Activated T-helper 1 cell treated with Interleukin-2 at 50 U/mL for 16 hours (primary cell): Measurements from ENCODE around the gene SYCE3.
"Not testable (repeated sequence)": the region's sequence is repeated elsewhere in the genome, so short reads cannot be mapped to it uniquely, and the experiment has no call there.

Experiments
- DNase-seq: peaks from one replicate; pipeline ENCODE4 v3.0.0-alpha.2; 2020; ENCODE audit warnings: low read depth

SYCE3 gene

DNA sequence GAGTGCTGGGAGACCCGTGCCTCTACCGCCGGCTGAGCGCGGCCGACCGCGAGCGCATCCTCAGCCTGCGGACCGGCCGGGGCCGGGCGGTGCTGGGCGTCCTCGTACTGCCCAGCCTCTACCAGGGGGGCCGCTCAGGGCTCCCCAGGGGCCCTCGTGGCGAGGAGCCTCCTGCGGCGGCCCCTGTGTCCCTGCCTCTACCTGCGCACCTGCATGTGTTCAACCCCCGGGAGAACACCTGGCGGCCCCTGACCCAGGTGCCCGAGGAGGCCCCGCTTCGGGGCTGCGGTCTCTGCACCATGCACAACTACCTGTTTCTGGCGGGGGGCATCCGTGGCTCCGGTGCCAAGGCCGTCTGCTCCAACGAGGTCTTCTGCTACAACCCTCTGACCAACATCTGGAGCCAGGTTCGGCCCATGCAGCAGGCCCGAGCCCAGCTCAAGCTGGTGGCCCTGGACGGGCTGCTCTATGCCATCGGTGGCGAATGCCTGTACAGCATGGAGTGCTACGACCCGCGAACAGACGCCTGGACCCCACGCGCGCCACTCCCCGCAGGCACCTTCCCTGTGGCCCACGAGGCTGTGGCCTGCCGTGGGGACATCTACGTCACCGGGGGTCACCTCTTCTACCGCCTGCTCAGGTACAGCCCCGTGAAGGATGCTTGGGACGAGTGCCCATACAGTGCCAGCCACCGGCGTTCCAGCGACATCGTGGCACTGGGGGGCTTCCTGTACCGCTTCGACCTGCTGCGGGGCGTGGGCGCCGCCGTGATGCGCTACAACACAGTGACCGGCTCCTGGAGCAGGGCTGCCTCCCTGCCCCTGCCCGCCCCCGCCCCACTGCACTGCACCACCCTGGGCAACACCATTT is 13.6 kb downstream of the SYCE3 start:
- no peak for DNase-seq

DNA sequence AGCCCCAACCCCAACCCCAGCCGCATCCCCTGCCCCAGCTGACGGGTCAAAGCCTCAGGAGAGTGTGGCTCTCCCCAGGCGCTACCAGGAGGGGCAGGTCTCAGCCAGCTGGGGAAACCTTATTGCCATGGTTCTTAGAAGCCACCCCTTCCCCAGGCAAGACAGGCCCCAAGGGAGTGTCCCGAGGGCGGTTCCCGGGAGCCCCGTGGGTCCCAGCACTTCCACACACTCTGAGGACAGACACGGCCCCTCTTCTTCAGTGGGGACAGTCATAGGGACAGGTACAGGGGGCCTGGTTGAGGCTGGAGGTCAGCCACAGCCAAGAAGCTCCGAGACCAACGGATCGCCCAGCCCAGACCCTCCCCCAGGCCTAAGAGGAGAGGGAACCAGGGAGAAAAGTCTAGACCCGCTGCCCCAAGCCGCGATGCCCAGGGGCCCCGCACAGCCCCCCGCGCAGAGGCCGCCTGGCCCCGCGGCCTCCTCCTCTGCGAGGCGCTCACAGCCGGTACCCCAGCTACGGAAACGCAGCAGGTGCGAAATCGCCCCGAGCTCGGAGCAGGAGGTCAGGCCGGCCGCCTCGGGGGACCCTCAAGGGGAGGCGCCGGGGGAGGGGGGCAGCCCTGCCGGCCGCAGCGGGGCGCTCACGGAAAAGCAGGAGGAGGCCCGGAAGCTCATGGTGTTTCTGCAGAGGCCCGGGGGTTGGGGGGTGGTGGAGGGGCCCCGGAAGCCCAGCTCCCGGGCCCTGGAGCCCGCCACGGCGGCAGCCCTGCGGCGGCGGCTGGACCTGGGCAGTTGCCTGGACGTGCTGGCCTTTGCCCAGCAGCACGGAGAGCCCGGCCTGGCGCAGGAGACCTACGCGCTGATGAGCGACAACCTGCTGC is 14.4 kb downstream of the SYCE3 start:
- DNase-seq, result peak; percentile 57

DNA sequence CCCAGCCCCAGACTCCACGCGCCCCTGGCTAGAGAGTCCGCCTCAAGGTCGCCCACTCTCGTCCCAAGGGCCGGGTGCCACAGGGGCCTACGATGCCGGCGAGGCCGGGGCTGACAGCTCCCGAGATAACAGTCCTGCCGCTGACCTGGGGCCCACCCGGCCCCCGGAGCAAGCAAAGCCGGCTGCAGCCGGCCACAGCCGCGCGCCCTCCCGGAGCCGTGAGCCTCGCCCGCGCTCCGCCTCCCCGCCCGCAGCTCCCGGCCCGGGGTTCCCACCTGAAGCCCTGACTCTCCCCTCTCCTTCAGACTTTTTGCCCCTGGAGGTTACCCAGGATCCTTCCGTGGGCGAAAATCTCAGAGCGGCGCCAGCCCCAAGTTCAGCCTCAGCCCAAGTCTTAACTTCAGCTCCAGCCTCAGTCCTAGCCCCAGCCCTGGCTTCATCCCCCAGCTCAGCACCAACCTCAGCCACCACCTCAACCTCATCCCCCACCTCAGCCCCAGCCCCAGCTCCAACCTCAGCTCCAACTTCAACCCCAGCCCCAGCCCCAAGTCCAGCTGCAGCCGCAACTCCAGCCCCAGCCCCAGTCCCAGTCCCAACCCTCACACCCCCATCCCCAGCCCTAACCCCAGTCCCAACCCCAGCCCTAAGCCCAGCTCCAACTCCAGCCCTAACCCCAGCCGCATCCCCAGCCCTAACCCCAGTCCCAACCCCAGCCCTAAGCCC is 15.3 kb downstream of the SYCE3 start:
- DNase-seq, result no peak

DNA sequence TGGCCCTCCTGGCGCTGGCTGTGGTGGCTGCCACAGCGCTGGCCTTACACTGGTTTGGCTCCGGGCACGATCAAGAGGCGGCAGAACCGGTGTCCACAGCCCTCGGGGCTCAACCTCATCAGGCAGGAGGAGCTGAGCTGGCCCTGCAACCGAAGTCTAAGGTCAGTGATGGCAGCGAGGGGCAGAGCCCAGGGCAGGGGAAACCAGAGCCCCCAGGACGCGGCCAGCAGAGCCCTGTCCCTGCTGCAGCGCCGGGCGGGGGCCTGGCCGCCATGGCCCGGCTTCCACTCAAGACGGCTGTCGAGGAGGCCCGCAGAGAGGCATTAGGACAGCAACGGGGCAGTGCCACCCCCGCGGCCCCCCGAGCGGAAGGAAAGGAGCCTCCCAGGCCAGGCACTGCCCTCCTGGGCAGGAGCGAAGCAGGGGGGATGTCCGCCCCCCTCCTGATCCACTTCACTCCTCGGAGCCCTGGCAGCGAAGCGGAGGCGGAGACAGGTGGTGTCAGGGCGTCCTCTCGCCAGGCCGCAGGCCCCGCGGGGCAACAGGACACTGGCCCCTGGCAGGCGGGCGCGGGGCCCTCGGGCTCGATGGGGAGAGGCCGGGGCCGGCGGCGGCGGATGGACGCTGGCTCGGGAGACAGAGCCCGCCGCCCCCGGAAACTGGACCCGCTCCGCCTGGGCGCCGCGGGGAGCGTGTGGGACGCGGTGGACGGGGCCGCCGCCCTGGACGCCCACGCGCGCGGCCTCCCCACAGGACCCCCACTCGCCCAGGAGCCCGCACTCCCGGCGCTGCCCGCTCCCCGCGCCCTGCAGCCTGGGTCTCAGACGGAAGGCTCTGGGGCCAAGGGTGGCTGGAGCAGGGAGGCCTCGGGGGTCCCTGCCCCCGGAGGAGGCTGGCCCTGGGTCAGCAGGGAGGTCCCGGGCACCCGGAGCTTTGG is 16.1 kb downstream of the SYCE3 start:
- no peak for DNase-seq

DNA sequence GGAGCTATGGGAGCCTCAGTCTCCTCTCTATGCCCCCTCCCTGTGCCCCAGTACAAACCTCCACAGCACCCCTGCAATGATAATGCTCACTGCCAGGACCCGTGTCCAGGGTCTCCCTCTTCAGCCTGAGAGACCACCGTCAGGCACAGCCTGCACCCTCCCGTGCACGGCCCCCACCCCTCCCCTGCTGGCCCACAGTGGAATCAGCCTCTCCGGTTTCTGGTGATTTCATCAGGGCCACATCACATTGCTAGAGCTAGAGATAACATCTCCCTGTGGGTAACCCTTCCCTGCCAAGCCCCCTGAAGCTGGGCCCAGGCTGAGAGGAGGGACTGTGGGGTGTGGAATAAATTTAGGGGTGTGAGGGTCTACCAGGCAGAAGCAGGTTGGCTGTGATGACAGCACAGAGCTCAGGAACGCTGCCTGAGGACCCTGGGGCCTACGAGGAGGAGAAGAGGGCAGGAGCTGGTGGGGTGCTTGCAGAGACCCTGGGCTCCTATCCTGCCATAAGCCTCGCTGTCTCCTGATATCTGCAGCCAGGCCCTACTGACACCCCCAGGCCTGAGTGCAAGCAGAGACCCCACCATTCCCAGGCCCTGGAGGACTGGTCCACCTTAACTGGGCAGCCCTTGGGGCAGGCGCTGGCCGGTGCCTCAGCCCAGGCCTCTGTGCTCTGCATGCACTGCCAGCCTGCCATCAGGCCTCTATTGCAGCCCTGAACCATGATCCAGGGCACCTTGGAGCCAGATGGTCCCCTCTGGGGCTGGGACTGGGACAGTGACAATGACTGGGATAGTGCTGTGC is 17.0 kb downstream of the SYCE3 start, which contains the start of gene KLHDC7B:
Gene KLHDC7B (plus strand): TSS at position 378 of the 804 bp plus-strand sequence. CDS start 345 bp downstream, at position 723.
- no peak for DNase-seq

DNA sequence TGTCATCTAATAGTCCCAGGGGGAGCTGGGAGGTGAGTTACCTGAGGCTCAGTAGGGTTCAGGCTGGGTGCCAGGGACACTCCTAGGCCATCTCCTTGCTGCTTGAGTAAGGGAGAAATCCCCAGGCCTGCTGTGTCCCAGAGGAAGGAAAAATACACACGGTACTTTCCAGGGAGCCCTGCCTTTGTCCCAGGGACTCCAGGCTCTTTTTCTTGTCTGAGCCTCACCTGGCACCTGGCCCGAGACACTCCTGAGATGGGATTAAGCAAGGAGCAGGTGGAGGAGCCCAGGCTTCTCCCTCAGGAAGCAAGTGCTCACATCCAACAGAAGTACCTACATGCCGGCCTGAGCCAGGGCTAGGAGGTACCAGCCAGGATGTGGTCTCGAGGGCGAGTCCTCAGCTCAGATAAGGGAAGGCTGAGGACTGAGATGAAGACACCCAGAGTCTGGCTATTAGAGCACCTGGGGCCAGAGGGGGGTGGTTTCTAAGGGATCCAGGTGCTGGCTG is 17.9 kb downstream of the SYCE3 start:
- DNase-seq, result no peak

DNA sequence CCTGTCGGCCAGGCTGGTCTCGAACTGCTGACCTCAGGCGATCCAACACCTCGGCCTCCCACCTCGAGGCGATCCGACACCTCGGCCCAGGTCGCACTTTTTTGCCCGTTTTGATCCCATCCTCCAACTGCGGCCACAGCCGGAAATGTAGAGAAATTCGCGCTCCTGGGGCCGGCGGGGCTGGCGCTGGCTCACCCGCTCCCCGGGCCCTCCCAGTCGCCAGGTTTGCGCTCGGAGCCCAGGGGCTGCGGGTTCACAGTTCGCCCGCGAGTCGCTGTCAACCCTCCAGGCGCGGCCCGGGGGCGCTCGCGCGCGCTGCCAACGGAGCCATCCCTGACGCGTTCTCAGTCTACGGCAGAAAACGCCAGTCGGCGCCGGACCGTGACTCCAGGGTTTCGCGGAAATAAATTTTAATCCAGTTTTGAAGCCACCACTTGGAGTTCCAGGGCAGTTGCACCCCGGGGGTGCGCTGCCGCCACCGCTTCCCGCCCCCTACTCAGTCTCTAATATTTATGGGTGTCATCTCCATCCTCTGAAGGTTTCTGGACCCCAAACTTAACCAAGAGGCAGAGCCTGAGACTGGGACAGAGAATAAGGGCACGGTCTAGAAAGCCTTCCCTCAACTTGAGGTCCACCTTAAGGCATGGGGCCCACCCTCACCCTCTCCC is 18.5 kb downstream of the SYCE3 start:
- peak; percentile 72 for DNase-seq

DNA sequence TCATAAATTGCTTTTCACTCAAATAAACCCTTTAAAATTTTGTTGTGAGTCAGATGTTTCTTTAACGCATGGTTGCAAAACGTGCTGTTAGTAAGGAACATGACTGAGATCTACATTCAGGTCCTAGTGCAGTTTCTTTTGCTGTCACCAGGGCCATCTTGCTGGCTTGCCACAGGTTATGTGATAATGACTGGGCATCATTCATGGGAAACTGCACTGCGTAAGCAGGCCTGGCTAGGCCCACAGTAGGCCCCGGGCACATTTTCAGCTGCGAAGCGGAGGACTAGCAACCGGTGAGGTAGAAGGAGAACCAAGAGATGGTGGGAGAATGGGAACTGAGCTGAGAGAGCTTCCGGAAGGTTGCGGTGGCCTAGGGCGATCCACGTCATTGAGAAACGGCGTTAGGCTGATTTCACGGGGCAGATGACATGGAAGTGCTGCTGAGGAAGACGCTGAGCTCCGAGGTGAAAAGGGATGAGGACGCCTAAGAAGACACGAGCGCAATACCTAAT is 20.2 kb downstream of the SYCE3 start:
- no peak for DNase-seq

DNA sequence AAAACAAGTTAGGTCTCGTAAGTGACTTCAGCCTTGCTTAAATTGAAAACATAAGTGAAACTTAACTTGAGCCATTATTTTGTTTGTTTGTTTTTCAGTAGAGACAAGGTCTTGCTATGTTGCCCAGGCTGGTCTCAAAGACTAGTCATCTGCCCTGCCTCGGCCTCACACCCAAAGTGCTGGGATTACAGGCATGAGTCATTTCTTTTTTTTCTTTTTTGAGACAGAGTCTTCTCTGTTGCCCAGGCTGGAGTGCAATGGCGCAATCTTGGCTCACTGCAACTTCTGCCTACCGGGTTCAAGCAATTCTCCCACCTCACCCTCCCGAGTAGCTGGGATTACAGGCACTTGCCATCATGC is 21.1 kb downstream of the SYCE3 start:
- not testable (repeated sequence) for DNase-seq

DNA sequence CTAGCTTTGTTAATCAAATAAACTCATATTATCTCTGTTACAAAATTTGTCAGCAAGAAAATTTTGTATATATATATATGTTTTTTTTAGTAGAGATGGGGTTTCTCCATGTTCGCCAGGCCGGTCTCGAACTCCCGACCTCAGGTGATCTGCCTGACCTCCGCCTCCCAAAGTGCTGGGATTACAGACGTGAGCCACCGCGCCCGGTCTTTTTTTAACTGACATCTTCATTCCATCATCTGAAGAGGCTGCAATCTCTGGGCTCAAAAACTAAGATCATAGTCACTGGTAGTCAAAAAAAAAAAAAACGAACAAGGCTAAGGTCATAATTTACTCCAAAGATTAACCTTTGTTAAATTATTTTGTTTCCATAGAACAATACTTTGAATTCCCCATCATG is 22.3 kb downstream of the SYCE3 start:
- DNase-seq, result no peak

DNA sequence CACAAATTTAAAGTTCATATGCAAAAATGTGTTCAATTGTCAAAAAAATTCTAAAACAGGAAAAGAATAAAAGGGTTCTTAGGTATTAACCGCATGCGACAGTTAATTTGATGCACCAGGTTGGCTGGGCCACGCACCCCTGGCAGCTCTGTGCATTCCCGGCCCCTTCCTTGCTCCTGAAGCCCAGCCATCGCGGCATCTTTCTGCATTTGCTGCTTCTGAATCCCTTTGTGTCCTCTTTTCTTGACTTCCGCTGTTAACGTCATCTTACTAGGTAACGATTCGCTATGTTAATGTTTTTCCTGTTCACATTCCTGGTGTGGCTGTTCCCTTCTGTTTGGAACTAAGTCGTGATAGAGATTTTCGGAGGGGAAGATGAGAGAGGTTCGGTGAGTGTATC is 25.0 kb downstream of the SYCE3 start:
- no peak for DNase-seq

DNA sequence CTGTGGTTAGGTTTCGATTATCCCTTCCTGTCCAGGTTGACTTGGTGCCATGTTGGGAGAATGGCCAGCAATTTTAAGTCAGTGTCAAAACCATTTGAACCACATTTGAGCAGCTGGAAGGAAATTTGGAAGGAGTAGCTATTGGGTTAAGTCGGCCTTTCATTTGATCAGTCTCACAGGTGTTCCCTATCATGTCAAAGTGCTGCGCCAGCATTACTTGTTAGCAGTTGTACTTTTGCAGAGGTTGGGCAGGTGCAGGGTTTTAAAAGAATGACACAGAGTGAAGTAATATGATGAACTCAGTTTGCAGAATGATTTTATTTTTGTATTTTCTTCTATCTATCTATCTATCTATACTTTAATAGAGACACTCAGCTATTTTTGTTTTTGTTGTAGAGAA is 26.5 kb downstream of the SYCE3 start:
- DNase-seq, result no peak

DNA sequence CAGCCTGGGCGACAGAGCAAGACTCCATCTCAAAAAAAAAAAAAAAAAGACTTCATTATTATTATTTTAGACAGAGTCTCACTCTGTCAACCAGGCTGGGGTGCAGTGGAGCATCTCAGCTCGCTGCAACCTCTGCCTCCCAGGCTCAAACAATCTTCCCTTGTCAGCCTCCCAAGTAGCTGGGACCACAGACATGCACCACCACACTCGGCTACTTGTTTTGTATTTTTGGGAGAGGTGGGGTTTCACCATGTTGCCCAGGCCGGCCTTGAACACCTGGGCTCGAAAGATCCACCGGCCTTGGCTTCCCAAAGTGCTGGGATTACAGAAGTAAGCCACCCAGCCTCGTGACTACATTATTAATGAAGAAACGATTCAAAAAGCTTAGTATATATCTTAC is 27.6 kb downstream of the SYCE3 start:
- DNase-seq, result no peak

DNA sequence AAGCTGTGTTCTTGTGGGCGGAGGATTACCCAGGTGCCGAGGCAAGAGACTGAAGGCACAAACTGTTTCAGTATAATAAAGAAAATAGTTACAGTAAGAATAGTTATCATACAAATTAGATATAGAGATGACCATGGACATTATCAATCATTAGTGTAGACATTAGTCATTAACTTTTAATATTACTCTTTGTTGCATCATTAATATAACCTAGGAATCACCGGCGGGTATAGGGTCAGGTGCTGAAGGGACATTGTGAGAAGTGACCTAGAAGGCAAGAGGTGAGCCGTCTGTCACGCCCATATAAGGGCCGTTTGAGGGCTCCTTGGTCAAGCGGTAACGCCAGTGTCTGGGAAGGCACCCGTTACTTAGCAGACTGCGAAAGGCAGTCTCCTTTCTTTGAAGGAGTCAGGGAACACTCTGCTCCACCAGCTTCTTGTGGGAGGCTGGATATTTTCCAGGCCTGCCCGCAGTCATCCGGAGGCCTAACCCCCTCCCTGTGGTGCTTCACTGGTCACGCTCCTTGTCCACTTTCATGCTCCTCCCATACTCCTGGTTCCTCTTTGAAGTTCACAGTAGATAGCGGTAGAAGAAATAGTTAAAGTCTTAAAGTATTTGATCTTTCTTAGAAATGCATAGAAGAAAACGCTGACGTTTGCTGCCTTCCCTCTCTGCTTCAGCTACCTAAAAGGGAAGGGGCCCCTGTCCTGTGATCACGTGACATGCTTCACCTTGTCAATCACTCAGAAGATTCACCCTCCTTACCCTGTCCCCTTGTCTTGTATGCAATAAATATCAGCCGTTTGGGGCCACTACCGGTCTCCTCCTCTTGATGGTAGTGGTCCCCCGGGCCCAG is 28.6 kb downstream of the SYCE3 start:
- DNase-seq, result not testable (repeated sequence)

DNA sequence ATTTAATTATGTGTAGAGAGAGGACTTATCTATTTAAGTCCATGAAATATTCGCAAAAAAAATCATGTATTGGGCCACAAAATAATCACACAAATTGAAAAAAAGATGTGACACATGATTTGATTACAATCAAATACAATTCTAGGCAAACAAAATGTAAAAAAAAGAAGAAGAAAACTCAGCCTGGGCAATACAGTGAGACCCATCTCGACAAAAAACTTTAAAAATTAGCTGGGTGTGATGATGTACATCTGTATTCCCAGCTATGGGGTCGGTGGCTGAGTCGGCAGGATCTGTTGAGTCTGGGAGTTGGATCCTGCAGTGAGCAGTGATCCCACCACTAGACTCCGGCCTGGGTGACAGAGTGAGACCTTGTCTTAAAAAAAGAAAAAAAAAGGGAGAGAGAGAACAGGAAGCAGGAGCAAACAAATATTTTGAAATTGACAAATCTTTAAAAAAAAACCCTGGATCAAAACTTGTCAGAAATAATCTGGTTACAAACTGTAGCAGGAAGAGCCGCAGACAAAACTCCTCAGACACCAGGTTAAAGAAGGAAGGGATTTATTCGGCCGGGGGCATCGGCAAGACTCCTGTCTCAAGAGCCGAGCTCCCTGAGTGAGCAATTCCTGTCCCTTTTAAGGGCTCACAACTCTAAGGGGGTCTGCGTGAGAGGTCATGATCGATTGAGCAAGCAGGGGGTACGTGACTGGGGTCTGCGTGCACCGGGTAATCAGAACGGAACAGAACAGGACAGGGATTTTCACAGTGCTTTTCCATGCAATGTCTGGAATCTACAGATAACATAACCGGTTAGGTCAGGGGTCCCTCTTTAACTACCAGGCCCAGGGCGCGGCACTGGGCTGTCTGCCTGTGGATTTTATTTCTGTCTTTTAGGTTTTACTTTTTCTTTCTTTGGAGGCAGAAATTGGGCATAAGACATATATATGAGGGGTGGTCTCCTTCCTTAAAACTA is 29.6 kb downstream of the SYCE3 start:
- DNase-seq, result no peak

DNA sequence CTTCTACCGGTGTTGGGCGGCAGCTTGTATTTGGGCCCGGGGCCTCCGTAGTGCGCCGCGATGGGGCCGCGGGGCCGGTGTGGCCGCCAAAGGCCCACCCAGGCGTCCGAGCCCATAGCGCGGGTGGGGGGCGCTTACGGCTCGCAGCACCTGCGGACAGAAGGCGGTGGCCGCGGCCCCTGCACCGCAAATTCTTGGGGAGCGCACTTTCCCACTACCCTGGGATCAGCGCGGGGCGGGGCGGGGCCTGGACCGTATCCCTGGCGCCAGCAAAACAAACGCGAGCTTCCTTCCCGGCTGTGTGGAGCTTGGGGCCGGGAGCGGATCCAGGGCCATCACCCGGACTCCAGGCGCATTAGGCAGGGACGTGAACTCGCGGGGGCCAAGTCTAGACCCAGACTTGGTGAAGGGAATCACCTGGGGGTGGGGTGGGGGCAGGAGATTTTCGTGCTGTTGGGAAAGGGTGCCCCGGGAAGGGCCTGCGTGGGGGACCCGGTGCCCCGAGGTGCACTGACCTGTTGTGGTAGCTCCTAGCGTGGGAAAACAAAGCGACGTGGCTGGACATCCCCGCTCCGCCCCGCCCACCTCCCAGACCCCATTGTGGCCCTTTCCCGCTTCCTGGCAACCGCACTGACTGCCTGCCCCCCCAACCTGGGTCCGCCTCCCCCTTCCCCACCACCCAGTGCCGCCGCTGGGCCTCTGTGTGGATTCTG is 30.6 kb downstream of the SYCE3 start:
- no peak for DNase-seq

DNA sequence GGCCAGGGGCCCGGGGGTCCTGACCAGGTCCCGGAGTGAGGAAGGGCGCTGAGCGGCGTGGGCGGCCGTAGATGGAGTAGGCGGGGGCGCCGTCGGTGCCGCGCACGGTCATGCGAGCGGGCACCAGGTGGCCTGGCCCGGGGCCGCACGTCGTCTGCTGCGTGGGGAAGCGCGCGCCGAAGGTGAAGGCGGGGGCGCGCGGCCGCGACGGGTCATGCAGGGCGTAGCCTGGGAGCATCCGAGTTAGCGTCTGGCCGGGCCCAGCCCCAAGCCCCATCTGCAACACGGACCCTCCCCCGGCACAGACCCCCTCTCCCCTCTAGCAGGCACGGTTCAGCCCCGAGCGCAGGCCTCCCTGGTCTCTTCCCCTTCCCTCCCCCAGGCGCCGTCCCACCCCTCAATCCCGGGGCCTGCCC is 31.2 kb downstream of the SYCE3 start:
- no peak for DNase-seq
